ENCODE measurements around the gene STRN3. TPM values are rescaled to one million over a fixed set of nuclear protein-coding genes. Genes with fewer than 3 reads are reported as not detected.

Gene STRN3
- total RNA-seq, 1 donor from 2014 or later = 48.9 TPM

- TF ChIP-seq POLR2AphosphoS5 (IDR thresholded peaks at IDR 0.05; ENCODE audit: insufficient read depth in 1 of 2, low read depth in 1 of 2) (no peak), POLR2A (IDR thresholded peaks at IDR 0.05) (no peak), CTCF (IDR thresholded peaks at IDR 0.05) (no peak)
- H3K27ac ChIP-seq = peak overlapping the region; percentile 64
- intact Hi-C loops (cut with DNase I) = no loop called here
These were observed 151.0 kb downstream of the STRN3 start for GRCh38 chr14:30874999-30875787.

GRCh38 chr14:30874120-30874998 lies 151.8 kb downstream of the STRN3 start, which contains the start of gene COCH:
Gene COCH, plus strand, starts transcription at chr14:30874559. Its CDS starts 380 bp downstream, at chr14:30874939.
- H3K27ac ChIP-seq = peak within 1 kb of the TSS; percentile 64

More at GRCh38 chr14:30874999-30875787, 151.0 kb downstream of the STRN3 start:
- DNase-seq (ENCODE audit: extremely low spot score in 2 of 2) = no peak
- H3K9me3 ChIP-seq = no peaks in the 10 kb centered on the region
- H3K27me3 ChIP-seq = no peaks in the 10 kb centered on the region
- no peaks in the 10 kb centered on the region for H3K36me3 ChIP-seq
- H3K4me3 ChIP-seq = peak overlapping the region; percentile 57 to 62
- peaks cover 11% of the 10 kb centered on the region for H3K4me1 ChIP-seq

DNA sequence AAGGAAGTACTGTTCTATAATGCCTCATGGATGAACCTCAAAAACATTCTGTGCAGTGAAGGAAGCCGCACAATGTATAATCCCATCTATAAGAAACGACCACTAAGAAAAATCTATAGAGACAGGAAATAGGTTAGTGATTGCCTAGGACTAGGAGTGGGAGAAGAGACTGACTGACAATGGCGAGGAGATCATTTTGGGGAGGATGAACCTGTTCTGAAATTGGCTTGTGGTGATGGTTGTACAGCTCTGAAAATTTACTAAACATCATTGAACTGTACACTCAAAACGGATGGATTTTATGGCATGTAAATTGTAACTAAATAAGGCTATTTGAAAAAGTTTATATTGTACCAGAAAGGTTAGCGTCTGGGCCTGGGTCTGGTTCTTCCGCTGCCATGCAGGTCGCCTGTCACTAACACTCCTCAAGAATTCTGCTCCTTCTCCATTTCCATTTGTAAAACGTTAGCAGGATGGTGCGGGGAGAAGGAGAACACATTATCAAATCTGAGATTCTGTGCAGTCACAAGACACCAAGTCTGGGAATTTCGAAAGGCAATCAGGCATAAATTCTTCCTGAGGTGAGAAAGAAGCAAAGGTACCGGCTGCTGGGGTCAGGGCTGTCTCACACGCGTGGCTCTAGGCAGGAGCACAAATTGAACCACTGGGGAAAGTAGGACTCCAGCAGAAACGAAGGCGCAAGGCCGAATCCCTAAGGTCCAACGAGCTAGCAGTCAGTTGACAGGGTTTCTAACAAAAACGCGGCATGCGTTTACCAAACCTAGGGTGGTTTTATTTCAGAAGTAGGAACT lies 152.7 kb downstream of the STRN3 start:
- H3K4me3 ChIP-seq = peak overlapping the region; percentile 57 to 62
- H3K4me1 ChIP-seq = peaks cover 11% of the 10 kb centered on the region
- H3K36me3 ChIP-seq = no peaks in the 10 kb centered on the region
- intact Hi-C loops (cut with DNase I) = no loop called here
- no peaks in the 10 kb centered on the region for H3K27me3 ChIP-seq
- H3K9me3 ChIP-seq = no peaks in the 10 kb centered on the region
- TF ChIP-seq CTCF (IDR thresholded peaks at IDR 0.05) (no peak), POLR2AphosphoS5 (IDR thresholded peaks at IDR 0.05; ENCODE audit: insufficient read depth in 1 of 2, low read depth in 1 of 2) (no peak), POLR2A (IDR thresholded peaks at IDR 0.05) (no peak)
- DNase-seq (ENCODE audit: extremely low spot score in 2 of 2) = no peak
- peak overlapping the region; percentile 64 for H3K27ac ChIP-seq

More at GRCh38 chr14:30874120-30874998, 151.8 kb downstream of the STRN3 start, which contains the start of gene COCH:
- H3K4me1 ChIP-seq = peaks cover 11% of the 10 kb centered on the region
- no peaks in the 10 kb centered on the region for H3K36me3 ChIP-seq
- H3K4me3 ChIP-seq = peak within 1 kb of the TSS; percentile 57 to 62
- no peak for DNase-seq (ENCODE audit: extremely low spot score in 2 of 2)
- H3K9me3 ChIP-seq = no peaks in the 10 kb centered on the region
- no peaks in the 10 kb centered on the region for H3K27me3 ChIP-seq
- peak in 1 of 2 donors; percentile 42 for TF ChIP-seq POLR2AphosphoS5 (IDR thresholded peaks at IDR 0.05; ENCODE audit: insufficient read depth in 1 of 2, low read depth in 1 of 2)
- TF ChIP-seq CTCF (IDR thresholded peaks at IDR 0.05) = peak in 1 of 3 experiments; percentile 28
- TF ChIP-seq POLR2A (IDR thresholded peaks at IDR 0.05) = no peak
- intact Hi-C loops (cut with DNase I) = no loop called here

GRCh38 chr14:30872602-30873001 lies 153.6 kb downstream of the STRN3 start:
- no peak overlapping the region for H3K4me3 ChIP-seq
- no peak for DNase-seq (ENCODE audit: extremely low spot score in 2 of 2)
- H3K36me3 ChIP-seq = no peaks in the 10 kb centered on the region
- H3K27me3 ChIP-seq = no peaks in the 10 kb centered on the region
- H3K9me3 ChIP-seq = no peaks in the 10 kb centered on the region
- H3K4me1 ChIP-seq = peaks cover 11% of the 10 kb centered on the region
- TF ChIP-seq POLR2A (IDR thresholded peaks at IDR 0.05) (no peak), POLR2AphosphoS5 (IDR thresholded peaks at IDR 0.05; ENCODE audit: insufficient read depth in 1 of 2, low read depth in 1 of 2) (no peak), CTCF (IDR thresholded peaks at IDR 0.05) (no peak)
- H3K27ac ChIP-seq = no peak overlapping the region
- intact Hi-C loops (cut with DNase I) = no loop called here

Measured in vagina (tissue), 2 donors.